GM12891 (cell line): ENCODE results near the gene PNLDC1.

ENCODE experiments used
- POLR2A ChIP-seq: IDR thresholded peaks from 2 replicates; pipeline ENCODE4 v1.6.1; 2011; ENCODE audit warnings: low read depth, low read length, control low read depth
- POLR2AphosphoS5 ChIP-seq: IDR thresholded peaks from 2 replicates; pipeline ENCODE4 v1.6.1; 2011; ENCODE audit warnings: low read depth, low read length, control low read depth
- POU2F2 ChIP-seq: IDR thresholded peaks from 2 replicates; pipeline ENCODE4 v1.6.1; 2011; ENCODE audit warnings: low read depth, mild to moderate bottlenecking, control low read depth, low read length, moderate library complexity
- SPI1 ChIP-seq: IDR thresholded peaks from 2 replicates; pipeline ENCODE4 v1.6.1; 2011; ENCODE audit warnings: low read depth, low read length, control low read depth
- TAF1 ChIP-seq: IDR thresholded peaks from 2 replicates; pipeline ENCODE4 v1.6.1; 2011; ENCODE audit warnings: low read depth, low read length, control low read depth

DNA sequence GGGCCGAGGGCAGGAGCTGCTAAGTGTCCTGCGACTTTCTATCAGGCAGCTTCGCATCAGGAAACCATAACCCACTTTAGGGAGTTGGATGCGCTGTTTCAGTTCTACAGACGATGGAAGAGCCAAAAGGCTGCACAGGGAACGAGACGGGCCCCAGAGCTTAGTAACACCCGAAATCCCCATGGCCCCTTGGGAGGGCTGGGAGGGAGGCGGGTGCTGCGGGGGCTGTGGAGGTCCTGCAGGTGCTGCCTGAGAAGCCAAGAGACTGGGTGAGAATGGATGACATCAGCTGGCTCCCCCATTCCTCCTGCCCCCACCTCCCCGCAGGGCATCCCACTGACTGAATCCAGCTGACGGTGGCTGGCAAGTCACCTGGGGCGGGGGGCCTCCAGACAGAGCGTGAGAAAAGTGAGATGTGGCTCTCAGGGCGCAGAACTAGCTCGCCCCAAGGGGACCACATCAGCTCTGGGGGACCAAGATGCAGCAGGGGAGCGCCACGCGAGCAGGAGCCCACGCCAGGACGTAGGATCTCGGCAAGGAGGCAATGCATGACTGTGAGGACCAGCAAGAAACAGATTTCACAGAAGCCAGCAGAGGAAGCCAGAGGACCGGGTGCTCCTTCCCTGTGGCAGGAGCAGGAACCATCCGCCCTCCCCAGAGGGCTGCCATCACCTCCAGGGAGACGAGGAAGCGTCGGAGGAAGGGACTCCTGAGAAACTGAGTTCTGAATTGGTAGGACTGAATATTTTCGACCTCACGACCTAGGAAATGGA, 36.8 kb downstream of the PNLDC1 start:
- TF ChIP-seq POLR2A (no peak), POLR2AphosphoS5 (no peak), TAF1 (no peak), SPI1 (no peak), POU2F2 (no peak)
